Measurements from ENCODE around the gene TLR1.

TLR1 gene

GRCh38 chr4:38821739-38822138 lies 17.1 kb upstream of the TLR1 start:
- Histone ChIP-seq H3K4me1 (ENCODE audit: insufficient read depth, low read length) (no peaks in the 10 kb centered on the region), H2AFZ (ENCODE audit: low read depth, low read length) (no peak overlapping the region), H3K36me3 (ENCODE audit: insufficient read depth, low read length) (no peaks in the 10 kb centered on the region), H3K4me2 (ENCODE audit: insufficient read depth, low read length) (no peak overlapping the region), H3K79me2 (ENCODE audit: insufficient read depth, low read length) (no peaks in the 10 kb centered on the region), H3K9me3 (ENCODE audit: insufficient read depth, low read length, severe bottlenecking) (no peaks in the 10 kb centered on the region), H3K4me3 (ENCODE audit: low read depth in 1 of 2, low read length in 2 of 2) (no peak overlapping the region), H3K9ac (ENCODE audit: low read depth, low read length) (no peak overlapping the region), H3K27ac (ENCODE audit: low read length) (no peak overlapping the region), H3K27me3 (ENCODE audit: insufficient read depth, low read length, poor library complexity) (no peaks in the 10 kb centered on the region), H4K20me1 (ENCODE audit: insufficient read depth, low read length) (no peaks in the 10 kb centered on the region)
- TF ChIP-seq, protein P1, sequence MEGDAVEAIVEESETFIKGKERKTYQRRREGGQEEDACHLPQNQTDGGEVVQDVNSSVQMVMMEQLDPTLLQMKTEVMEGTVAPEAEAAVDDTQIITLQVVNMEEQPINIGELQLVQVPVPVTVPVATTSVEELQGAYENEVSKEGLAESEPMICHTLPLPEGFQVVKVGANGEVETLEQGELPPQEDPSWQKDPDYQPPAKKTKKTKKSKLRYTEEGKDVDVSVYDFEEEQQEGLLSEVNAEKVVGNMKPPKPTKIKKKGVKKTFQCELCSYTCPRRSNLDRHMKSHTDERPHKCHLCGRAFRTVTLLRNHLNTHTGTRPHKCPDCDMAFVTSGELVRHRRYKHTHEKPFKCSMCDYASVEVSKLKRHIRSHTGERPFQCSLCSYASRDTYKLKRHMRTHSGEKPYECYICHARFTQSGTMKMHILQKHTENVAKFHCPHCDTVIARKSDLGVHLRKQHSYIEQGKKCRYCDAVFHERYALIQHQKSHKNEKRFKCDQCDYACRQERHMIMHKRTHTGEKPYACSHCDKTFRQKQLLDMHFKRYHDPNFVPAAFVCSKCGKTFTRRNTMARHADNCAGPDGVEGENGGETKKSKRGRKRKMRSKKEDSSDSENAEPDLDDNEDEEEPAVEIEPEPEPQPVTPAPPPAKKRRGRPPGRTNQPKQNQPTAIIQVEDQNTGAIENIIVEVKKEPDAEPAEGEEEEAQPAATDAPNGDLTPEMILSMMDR (IDR thresholded peaks at IDR 0.05; ENCODE audit: borderline replicate concordance, extremely low read depth, low read length, poor library complexity, severe bottlenecking): no peak
- TF ChIP-seq EZH2 (IDR thresholded peaks at IDR 0.05; ENCODE audit: borderline replicate concordance, low read depth, low read length, severe bottlenecking): no peak
- no peak for DNase-seq
- ATAC-seq (ENCODE audit: insufficient read depth, low read depth): no peak

GRCh38 chr4:38820329-38821061 lies 15.9 kb upstream of the TLR1 start:
- H3K27me3 ChIP-seq (ENCODE audit: insufficient read depth, low read length, poor library complexity): no peaks in the 10 kb centered on the region
- no peaks in the 10 kb centered on the region for H3K79me2 ChIP-seq (ENCODE audit: insufficient read depth, low read length)
- no peak overlapping the region for H3K4me2 ChIP-seq (ENCODE audit: insufficient read depth, low read length)
- no peak overlapping the region for H3K27ac ChIP-seq (ENCODE audit: low read length)
- H3K9ac ChIP-seq (ENCODE audit: low read depth, low read length): no peak overlapping the region
- TF ChIP-seq EZH2 (IDR thresholded peaks at IDR 0.05; ENCODE audit: borderline replicate concordance, low read depth, low read length, severe bottlenecking): no peak
- TF ChIP-seq, protein P1 (IDR thresholded peaks at IDR 0.05; ENCODE audit: borderline replicate concordance, extremely low read depth, low read length, poor library complexity, severe bottlenecking): no peak
- no peaks in the 10 kb centered on the region for H4K20me1 ChIP-seq (ENCODE audit: insufficient read depth, low read length)
- H3K36me3 ChIP-seq (ENCODE audit: insufficient read depth, low read length): no peaks in the 10 kb centered on the region
- no peak overlapping the region for H2AFZ ChIP-seq (ENCODE audit: low read depth, low read length)
- DNase-seq (no peak), ATAC-seq (ENCODE audit: insufficient read depth, low read depth) (no peak)
- H3K9me3 ChIP-seq (ENCODE audit: insufficient read depth, low read length, severe bottlenecking): no peaks in the 10 kb centered on the region
- H3K4me3 ChIP-seq (ENCODE audit: low read depth in 1 of 2, low read length in 2 of 2): no peak overlapping the region
- H3K4me1 ChIP-seq (ENCODE audit: insufficient read depth, low read length): no peaks in the 10 kb centered on the region

DNA sequence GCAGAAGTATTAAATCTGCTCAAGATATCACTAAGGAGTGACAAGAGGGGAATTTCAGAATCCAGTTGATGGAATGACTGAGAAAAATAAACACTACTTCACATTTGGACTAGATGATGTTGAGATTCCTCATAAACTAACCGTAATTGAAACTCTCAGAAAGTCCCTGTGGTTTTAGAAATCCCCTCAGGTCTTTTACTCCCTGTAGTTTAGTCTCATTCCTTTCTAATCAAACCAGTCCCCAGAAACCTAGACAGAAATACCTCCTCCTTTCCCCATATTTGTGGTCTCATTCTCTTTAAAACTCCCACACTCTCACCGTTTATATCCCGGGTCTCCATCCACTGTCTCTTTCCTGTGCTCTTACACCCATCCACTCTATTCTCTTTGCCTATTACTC lies 15.0 kb upstream of the TLR1 start:
- Histone ChIP-seq H3K79me2 (ENCODE audit: insufficient read depth, low read length) (no peaks in the 10 kb centered on the region), H4K20me1 (ENCODE audit: insufficient read depth, low read length) (no peaks in the 10 kb centered on the region), H3K4me2 (ENCODE audit: insufficient read depth, low read length) (no peak overlapping the region), H3K9ac (ENCODE audit: low read depth, low read length) (no peak overlapping the region), H2AFZ (ENCODE audit: low read depth, low read length) (no peak overlapping the region), H3K27me3 (ENCODE audit: insufficient read depth, low read length, poor library complexity) (no peaks in the 10 kb centered on the region), H3K9me3 (ENCODE audit: insufficient read depth, low read length, severe bottlenecking) (no peaks in the 10 kb centered on the region), H3K36me3 (ENCODE audit: insufficient read depth, low read length) (no peaks in the 10 kb centered on the region), H3K4me1 (ENCODE audit: insufficient read depth, low read length) (no peaks in the 10 kb centered on the region), H3K4me3 (ENCODE audit: low read depth in 1 of 2, low read length in 2 of 2) (no peak overlapping the region), H3K27ac (ENCODE audit: low read length) (no peak overlapping the region)
- no peak for TF ChIP-seq EZH2 (IDR thresholded peaks at IDR 0.05; ENCODE audit: borderline replicate concordance, low read depth, low read length, severe bottlenecking)
- TF ChIP-seq, protein P1 (IDR thresholded peaks at IDR 0.05; ENCODE audit: borderline replicate concordance, extremely low read depth, low read length, poor library complexity, severe bottlenecking): no peak
- ATAC-seq (ENCODE audit: insufficient read depth, low read depth): no peak
- no peak for DNase-seq

Measured in DND-41 (cell line).